ENCODE measurements around the gene FAM20B. TPM values are rescaled to one million over a fixed set of nuclear protein-coding genes. Genes with fewer than 3 reads are reported as not detected.
"Not testable (repeated sequence)": the region's sequence is repeated elsewhere in the genome, so short reads cannot be mapped to it uniquely, and the experiment has no call there.

The FAM20B gene
- total RNA-seq (10 to 100 TPM; 26.8 to 69.9 (median 45.0) TPM), polyA plus RNA-seq (10 to 100 TPM; 15.4 to 42.8 (median 18.5) TPM)
- long read RNA-seq, donor 1, full-length matches to known transcripts, result 5 of 24 reads
- long read RNA-seq, donor 1, partial matches to known transcripts, result 19 of 24 reads
- long read RNA-seq, donor 1, other reads (novel, unspliced or antisense), result 0 of 24 reads
- long read RNA-seq, donor 2, full-length matches to known transcripts, result 8 of 8 reads
- long read RNA-seq, donor 2, partial matches to known transcripts, result 0 of 8 reads
- long read RNA-seq, donor 2, other reads (novel, unspliced or antisense), result 0 of 8 reads
- long read RNA-seq, donor 3, full-length matches to known transcripts, result 3 of 3 reads
- long read RNA-seq, donor 3, partial matches to known transcripts, result 0 of 3 reads
- long read RNA-seq, donor 3, other reads (novel, unspliced or antisense), result 0 of 3 reads
- long read RNA-seq, donor 4, partial matches to known transcripts, result 0 of 2 reads
- long read RNA-seq, donor 4, other reads (novel, unspliced or antisense), result 2 of 2 reads
- long read RNA-seq, donor 5, full-length matches to known transcripts, result 6 of 16 reads
- long read RNA-seq, donor 5, partial matches to known transcripts, result 2 of 16 reads
- long read RNA-seq, donor 5, other reads (novel, unspliced or antisense), result 8 of 16 reads
- long read RNA-seq, donor 6, partial matches to known transcripts, result 1 of 2 reads
- long read RNA-seq, donor 6, other reads (novel, unspliced or antisense), result 1 of 2 reads
- long read RNA-seq, donor 7, full-length matches to known transcripts, result 2 of 2 reads
- long read RNA-seq, donor 7, partial matches to known transcripts, result 0 of 2 reads
- long read RNA-seq, donor 7, other reads (novel, unspliced or antisense), result 0 of 2 reads
- long read RNA-seq, donor 8, full-length matches to known transcripts, result 6 of 6 reads
- long read RNA-seq, donor 8, partial matches to known transcripts, result 0 of 6 reads
- long read RNA-seq, donor 8, other reads (novel, unspliced or antisense), result 0 of 6 reads
- long read RNA-seq, donor 9, full-length matches to known transcripts, result 3 of 21 reads
- long read RNA-seq, donor 9, partial matches to known transcripts, result 18 of 21 reads
- long read RNA-seq, donor 9, other reads (novel, unspliced or antisense), result 0 of 21 reads
- long read RNA-seq, donor 10, full-length matches to known transcripts, result 2 of 2 reads
- long read RNA-seq, donor 10, partial matches to known transcripts, result 0 of 2 reads
- long read RNA-seq, donor 10, other reads (novel, unspliced or antisense), result 0 of 2 reads

DNA sequence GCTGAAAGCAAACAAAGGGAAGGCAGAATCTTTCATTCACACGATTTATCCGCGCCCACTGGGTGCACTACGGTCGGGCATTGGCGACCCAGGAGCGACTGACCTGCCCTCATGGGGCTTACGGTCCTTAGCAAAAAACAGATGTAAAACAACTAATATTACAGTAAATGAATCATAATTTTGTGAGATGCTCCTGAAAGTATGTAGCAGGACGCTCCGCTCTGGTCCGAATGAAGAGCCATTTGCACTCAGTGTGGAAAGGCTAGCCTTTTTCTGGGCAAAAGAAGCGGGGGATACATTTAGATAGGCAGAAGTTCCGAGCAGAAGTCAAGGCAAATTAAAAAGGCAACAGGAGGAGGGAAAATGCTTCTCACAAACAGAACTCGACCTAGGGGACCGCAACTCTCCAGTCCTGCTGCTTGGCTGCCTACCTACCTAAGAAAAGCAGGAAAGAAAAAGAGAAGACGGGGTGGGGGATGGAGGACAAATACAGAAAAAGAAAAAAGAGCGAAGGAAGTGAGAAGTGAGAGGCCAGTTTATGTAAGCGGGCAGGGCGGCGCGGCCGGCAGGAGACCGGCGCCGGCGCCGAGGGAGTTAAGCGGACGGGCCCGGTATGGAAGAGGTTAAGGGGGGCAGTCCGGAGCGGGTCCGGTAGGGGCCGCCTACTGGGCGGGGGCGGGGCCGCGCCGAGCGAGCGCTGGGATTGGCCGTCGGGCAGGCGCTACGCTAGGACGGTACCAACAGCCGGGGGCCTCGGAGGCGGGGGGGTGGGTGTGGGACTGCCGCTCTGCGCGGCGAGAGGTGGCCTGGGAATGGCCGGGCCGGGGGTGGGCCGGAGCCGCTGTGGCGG lies at the start of gene FAM20B:
FAM20B (plus strand) TSS at position 770 of the 850 bp plus-strand sequence. CDS start 17,954 bp downstream, outside the sequence.
- Histone ChIP-seq H3K27ac (peak within 1 kb of the TSS; percentile 89 to 98 (median 93)), H3K4me1 (replicated peaks in 1 of 2) (peaks cover 17 to 38% of the 10 kb centered on the region in 2 donors), H3K27me3 (no peaks in the 10 kb centered on the region), H3K4me3 (peak within 1 kb of the TSS; percentile 7 to 69 (median 48)), H3K9me3 (replicated peaks in 1 of 3) (no peaks in the 10 kb centered on the region), H3K36me3 (replicated peaks in 1 of 2) (no peaks in the 10 kb centered on the region)
- intact Hi-C loops (cut with DNase I), result no loop called here
- peak; percentile 96 to 97 (median 97) for DNase-seq
- 16 to 31% (median 21%) methylated on average over 30 to 58 of the region's 58 CpGs for WGBS, 4 donors
- TF ChIP-seq POLR2A (IDR thresholded peaks at IDR 0.05), result no peak
- TF ChIP-seq CTCF (IDR thresholded peaks at IDR 0.05), result peak in 3 of 6 experiments; percentile 2 to 30 (median 6)

GRCh38 chr1:178976541-178976940 lies 49.2 kb upstream of the FAM20B start:
- intact Hi-C loops (cut with DNase I), result no loop called here
- 44 to 69% (median 48%) methylated on average over 2 of the region's 2 CpGs; no CpG with 5 or more reads in 1 of the 4 donors for WGBS, 4 donors
- no peaks in the 10 kb centered on the region for H3K4me1 ChIP-seq (replicated peaks in 1 of 2)
- H3K9me3 ChIP-seq (replicated peaks in 1 of 3), result peaks cover 0 to 19% (median 0%) of the 10 kb centered on the region in 3 donors
- H3K27me3 ChIP-seq, result no peaks in the 10 kb centered on the region
- H3K36me3 ChIP-seq (replicated peaks in 1 of 2), result no peaks in the 10 kb centered on the region
- TF ChIP-seq POLR2A (IDR thresholded peaks at IDR 0.05), result no peak
- no peak for TF ChIP-seq CTCF (IDR thresholded peaks at IDR 0.05)
- DNase-seq, result peak in 1 of 7 donors; percentile 27
- no peak overlapping the region for H3K4me3 ChIP-seq
- H3K27ac ChIP-seq, result no peak overlapping the region

GRCh38 chr1:178986204-178986603 lies 39.5 kb upstream of the FAM20B start:
- H3K9me3 ChIP-seq (replicated peaks in 1 of 3), result no peaks in the 10 kb centered on the region
- intact Hi-C loops (cut with DNase I), result no loop called here
- no peaks in the 10 kb centered on the region for H3K36me3 ChIP-seq (replicated peaks in 1 of 2)
- no peak overlapping the region for H3K27ac ChIP-seq
- H3K4me3 ChIP-seq, result no peak overlapping the region
- no peaks in the 10 kb centered on the region for H3K4me1 ChIP-seq (replicated peaks in 1 of 2)
- no peaks in the 10 kb centered on the region for H3K27me3 ChIP-seq
- no peak for DNase-seq
- no peak for TF ChIP-seq POLR2A (IDR thresholded peaks at IDR 0.05)
- WGBS, 4 donors, result 78 to 84% (median 82%) methylated on average over 3 of the region's 3 CpGs

- WGBS, 4 donors, result 91 to 96% (median 94%) methylated on average over 1 to 2 of the region's 2 CpGs
- H3K4me1 ChIP-seq (replicated peaks in 1 of 2); H3K9me3 ChIP-seq (replicated peaks in 1 of 3); H3K36me3 ChIP-seq (replicated peaks in 1 of 2); DNase-seq; H3K4me3 ChIP-seq; intact Hi-C loops (cut with DNase I); H3K27ac ChIP-seq; H3K27me3 ChIP-seq: not testable (repeated sequence)
These were observed 37.5 kb upstream of the FAM20B start for GRCh38 chr1:178988198-178988597.

All from adrenal gland (tissue), 19 donors.